ENCODE results near the gene ADAMTS17. TPM values are rescaled to one million over a fixed set of nuclear protein-coding genes. Genes with fewer than 3 reads are reported as not detected.

ADAMTS17 gene
- total RNA-seq, 1 experiment from 2014 or later = 7.7 TPM

GRCh38 chr15:99953886-99954285 is 387.9 kb downstream of the ADAMTS17 start:
- BruUV-seq (replicated peaks) = no TSS peak
- peaks cover 9% of the 10 kb centered on the region for H3K4me1 Mint-ChIP-seq (ENCODE audit: insufficient read depth, unreplicated experiment)
- no peak overlapping the region for H3K27ac Mint-ChIP-seq (ENCODE audit: low read depth, unreplicated experiment)
- POLR2A ChIA-PET = no interaction called here
- no peak for DNase-seq (ENCODE audit: unreplicated experiment)
- H3K27me3 Mint-ChIP-seq (ENCODE audit: insufficient read depth, unreplicated experiment) = no peaks in the 10 kb centered on the region
- H3K4me3 Mint-ChIP-seq (ENCODE audit: unreplicated experiment) = no peak overlapping the region
- H3K36me3 Mint-ChIP-seq (ENCODE audit: insufficient read depth, unreplicated experiment) = no peaks in the 10 kb centered on the region
- intact Hi-C loops (cut with micrococcal nuclease) = no loop called here
- TF ChIP-seq, protein P1, sequence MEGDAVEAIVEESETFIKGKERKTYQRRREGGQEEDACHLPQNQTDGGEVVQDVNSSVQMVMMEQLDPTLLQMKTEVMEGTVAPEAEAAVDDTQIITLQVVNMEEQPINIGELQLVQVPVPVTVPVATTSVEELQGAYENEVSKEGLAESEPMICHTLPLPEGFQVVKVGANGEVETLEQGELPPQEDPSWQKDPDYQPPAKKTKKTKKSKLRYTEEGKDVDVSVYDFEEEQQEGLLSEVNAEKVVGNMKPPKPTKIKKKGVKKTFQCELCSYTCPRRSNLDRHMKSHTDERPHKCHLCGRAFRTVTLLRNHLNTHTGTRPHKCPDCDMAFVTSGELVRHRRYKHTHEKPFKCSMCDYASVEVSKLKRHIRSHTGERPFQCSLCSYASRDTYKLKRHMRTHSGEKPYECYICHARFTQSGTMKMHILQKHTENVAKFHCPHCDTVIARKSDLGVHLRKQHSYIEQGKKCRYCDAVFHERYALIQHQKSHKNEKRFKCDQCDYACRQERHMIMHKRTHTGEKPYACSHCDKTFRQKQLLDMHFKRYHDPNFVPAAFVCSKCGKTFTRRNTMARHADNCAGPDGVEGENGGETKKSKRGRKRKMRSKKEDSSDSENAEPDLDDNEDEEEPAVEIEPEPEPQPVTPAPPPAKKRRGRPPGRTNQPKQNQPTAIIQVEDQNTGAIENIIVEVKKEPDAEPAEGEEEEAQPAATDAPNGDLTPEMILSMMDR (IDR thresholded peaks at IDR 0.05; ENCODE audit: unreplicated experiment) = no peak
- CTCF ChIA-PET = interaction anchor here (0.7 to 1.0 kb wide), 2 partner anchors 396 to 475 kb away, joined by 3 read pairs; no protein-coding TSS in a partner anchor
- peaks cover 17% of the 10 kb centered on the region for H3K9me3 Mint-ChIP-seq (ENCODE audit: unreplicated experiment)

- intact Hi-C loops (cut with micrococcal nuclease) = no loop called here
- no peak overlapping the region for H3K4me3 Mint-ChIP-seq (ENCODE audit: unreplicated experiment)
- H3K27me3 Mint-ChIP-seq (ENCODE audit: insufficient read depth, unreplicated experiment) = no peaks in the 10 kb centered on the region
- no peak overlapping the region for H3K27ac Mint-ChIP-seq (ENCODE audit: low read depth, unreplicated experiment)
- peaks cover 17% of the 10 kb centered on the region for H3K9me3 Mint-ChIP-seq (ENCODE audit: unreplicated experiment)
- H3K36me3 Mint-ChIP-seq (ENCODE audit: insufficient read depth, unreplicated experiment) = no peaks in the 10 kb centered on the region
- DNase-seq (ENCODE audit: unreplicated experiment) = no peak
- TF ChIP-seq, protein P1 (IDR thresholded peaks at IDR 0.05; ENCODE audit: unreplicated experiment) = no peak
- POLR2A ChIA-PET = interaction anchor here (1.0 kb wide), 1 partner anchor 12 kb away, joined by 3 read pairs; no protein-coding TSS in a partner anchor
- CTCF ChIA-PET = interaction anchor here (1.1 to 1.4 kb wide), 2 partner anchors 10 to 387 kb away, joined by 3 to 4 read pairs; no protein-coding TSS in a partner anchor
- H3K4me1 Mint-ChIP-seq (ENCODE audit: insufficient read depth, unreplicated experiment) = peaks cover 9% of the 10 kb centered on the region
- BruUV-seq (replicated peaks) = no TSS peak
These were observed 390.3 kb downstream of the ADAMTS17 start for GRCh38 chr15:99951511-99951910.

DNA sequence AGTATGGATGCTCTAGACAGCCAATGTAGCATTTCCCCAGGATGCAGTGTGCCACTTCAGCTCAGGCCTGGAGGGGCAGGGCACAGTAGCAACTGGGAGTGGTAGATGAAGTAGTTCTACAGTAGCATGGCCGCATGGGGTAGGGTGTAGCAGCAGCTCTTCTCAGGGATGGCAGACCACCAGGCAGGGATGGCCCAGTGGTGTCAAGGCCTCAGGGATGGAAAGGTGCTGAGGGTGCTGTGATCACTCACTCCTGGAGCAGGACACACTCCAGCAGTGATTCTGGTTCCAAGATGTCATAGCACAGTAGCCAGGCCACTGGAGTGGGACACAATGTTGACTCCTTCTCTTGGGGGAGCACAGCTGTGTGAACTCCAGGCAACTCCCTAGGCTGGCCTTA is 397.6 kb downstream of the ADAMTS17 start:
- H3K4me3 Mint-ChIP-seq (ENCODE audit: unreplicated experiment) = no peak overlapping the region
- no TSS peak for BruUV-seq (replicated peaks)
- H3K36me3 Mint-ChIP-seq (ENCODE audit: insufficient read depth, unreplicated experiment) = no peaks in the 10 kb centered on the region
- no peaks in the 10 kb centered on the region for H3K27me3 Mint-ChIP-seq (ENCODE audit: insufficient read depth, unreplicated experiment)
- TF ChIP-seq, protein P1 (IDR thresholded peaks at IDR 0.05; ENCODE audit: unreplicated experiment) = no peak
- intact Hi-C loops (cut with micrococcal nuclease) = no loop called here
- H3K9me3 Mint-ChIP-seq (ENCODE audit: unreplicated experiment) = peaks cover 15% of the 10 kb centered on the region
- CTCF ChIA-PET = interaction anchor here (0.6 kb wide), 2 partner anchors 20 to 1425 kb away, joined by 3 read pairs; no protein-coding TSS in a partner anchor
- no peak overlapping the region for H3K27ac Mint-ChIP-seq (ENCODE audit: low read depth, unreplicated experiment)
- DNase-seq (ENCODE audit: unreplicated experiment) = no peak
- H3K4me1 Mint-ChIP-seq (ENCODE audit: insufficient read depth, unreplicated experiment) = no peaks in the 10 kb centered on the region
- POLR2A ChIA-PET = no interaction called here

DNA sequence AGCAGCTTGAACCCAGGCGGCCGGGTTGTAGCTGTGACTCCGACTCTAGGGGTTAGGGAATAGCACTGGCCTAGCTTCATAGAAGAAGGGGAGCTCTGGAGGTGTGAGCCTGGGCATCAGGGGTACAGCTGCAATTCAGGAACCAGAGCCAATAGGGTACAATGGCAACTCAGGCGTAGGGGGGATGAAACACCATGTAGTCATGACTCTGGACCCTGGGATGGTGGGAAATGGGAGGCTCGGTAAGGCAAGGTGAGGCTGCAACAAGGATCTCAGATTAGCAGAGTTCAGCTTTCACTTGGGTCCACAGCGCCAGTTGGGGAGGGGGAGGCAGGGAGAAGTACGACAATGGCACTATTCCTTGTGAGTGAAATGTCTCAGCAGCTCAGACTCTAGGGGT is 398.3 kb downstream of the ADAMTS17 start:
- ChIA-PET POLR2A (no interaction called here), CTCF (interaction anchor here (0.6 kb wide), 2 partner anchors 21 to 1425 kb away, joined by 3 read pairs; no protein-coding TSS in a partner anchor)
- Mint-ChIP-seq H3K4me1 (ENCODE audit: insufficient read depth, unreplicated experiment) (no peaks in the 10 kb centered on the region), H3K27me3 (ENCODE audit: insufficient read depth, unreplicated experiment) (no peaks in the 10 kb centered on the region), H3K27ac (ENCODE audit: low read depth, unreplicated experiment) (no peak overlapping the region), H3K4me3 (ENCODE audit: unreplicated experiment) (no peak overlapping the region), H3K9me3 (ENCODE audit: unreplicated experiment) (peaks cover 15% of the 10 kb centered on the region), H3K36me3 (ENCODE audit: insufficient read depth, unreplicated experiment) (no peaks in the 10 kb centered on the region)
- no TSS peak for BruUV-seq (replicated peaks)
- no peak for DNase-seq (ENCODE audit: unreplicated experiment)
- TF ChIP-seq, protein P1 (IDR thresholded peaks at IDR 0.05; ENCODE audit: unreplicated experiment) = no peak
- intact Hi-C loops (cut with micrococcal nuclease) = no loop called here

All from MCF 10A (cell line).